Activated T-helper 1 cell treated with anti-CD3 and anti-CD28 coated beads, Interleukin-2, amount 50 U/mL, for 16 hours (primary cell): ENCODE measurements around the gene PDZD8.
"Not testable (repeated sequence)": the region's sequence is repeated elsewhere in the genome, so short reads cannot be mapped to it uniquely, and the experiment has no call there.

Experiments
- DNase-seq, 2 donors: peaks; one replicate each; pipeline ENCODE4 v3.0.0-alpha.2; 2020; ENCODE audit warnings: low read depth in 1 of 2, low spot score in 1 of 2

The PDZD8 gene

DNA sequence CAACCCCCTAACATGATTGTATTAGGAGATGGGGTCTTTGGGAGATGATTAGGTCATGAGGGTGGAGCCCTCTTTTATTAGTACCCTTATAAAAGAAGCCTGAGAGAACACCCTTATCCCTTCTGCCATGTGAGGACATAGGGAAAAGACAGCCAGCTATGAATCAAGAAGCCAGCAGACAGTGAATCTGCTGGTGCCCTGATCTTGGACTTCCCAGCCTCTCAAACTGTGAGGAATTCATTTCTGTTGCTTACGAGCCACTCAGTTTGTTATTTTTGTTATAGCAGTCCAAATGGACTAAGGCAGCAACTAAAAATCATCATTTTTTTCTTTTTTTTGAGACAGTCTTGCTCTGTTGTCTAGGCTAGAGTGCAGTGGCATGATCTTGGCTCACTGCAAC is 74.6 kb downstream of the PDZD8 start:
- DNase-seq = no peak

DNA sequence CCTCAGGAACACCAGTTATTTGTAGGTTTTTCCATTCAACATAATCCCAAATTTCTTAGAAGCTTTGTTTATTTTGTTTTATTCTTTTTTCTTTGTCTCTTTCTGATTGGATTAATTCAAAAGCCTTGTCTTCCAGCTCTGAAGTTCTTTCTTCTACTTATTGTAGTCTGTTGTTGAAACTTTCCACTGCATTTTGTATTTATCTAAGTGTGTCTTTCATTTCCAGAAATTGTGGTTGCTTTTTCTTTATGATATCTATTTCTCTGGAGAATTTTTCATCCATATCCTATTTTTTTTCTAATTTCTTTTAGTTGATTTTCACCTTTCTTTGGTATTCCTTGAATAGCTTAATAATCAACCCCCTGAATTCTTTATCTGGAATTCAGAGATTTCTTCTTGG is 75.8 kb downstream of the PDZD8 start:
- DNase-seq = no peak

DNA sequence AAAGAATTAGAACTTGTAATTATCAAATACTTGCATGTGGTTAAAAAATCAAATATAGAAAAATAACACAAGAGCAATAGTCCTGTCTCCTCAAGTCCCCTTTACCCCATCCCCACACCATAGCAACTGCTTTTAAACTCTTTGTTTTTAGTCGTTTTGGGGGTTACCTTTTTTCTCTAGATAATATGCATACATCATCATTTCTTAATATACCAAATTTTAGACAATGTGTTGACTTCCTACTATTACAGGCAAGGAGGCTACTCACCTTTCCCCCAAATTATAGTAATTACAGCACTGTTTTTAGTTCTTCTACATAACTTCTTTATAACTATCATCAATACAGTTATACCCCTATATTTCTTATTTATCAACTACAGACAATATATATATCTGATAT is 77.0 kb downstream of the PDZD8 start:
- DNase-seq = no peak

DNA sequence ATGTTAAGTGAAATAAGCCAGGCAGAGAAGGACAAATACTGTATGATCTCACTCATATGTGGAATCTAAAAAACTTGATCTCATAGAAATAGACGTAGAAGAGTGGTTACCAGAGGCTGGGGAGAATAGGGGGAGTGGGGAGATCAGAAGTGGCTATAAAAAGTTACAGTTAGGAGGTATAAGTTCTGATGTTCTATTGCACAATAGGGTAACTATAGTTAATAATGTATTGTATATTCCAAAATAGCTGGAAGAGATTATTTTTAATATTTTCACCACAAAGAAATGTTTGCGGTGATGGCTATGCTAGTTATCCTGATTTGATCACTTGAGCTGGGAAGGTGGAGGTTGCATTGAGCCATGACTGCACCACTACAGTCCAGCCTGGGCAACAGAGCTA is 80.5 kb downstream of the PDZD8 start:
- DNase-seq = no peak

DNA sequence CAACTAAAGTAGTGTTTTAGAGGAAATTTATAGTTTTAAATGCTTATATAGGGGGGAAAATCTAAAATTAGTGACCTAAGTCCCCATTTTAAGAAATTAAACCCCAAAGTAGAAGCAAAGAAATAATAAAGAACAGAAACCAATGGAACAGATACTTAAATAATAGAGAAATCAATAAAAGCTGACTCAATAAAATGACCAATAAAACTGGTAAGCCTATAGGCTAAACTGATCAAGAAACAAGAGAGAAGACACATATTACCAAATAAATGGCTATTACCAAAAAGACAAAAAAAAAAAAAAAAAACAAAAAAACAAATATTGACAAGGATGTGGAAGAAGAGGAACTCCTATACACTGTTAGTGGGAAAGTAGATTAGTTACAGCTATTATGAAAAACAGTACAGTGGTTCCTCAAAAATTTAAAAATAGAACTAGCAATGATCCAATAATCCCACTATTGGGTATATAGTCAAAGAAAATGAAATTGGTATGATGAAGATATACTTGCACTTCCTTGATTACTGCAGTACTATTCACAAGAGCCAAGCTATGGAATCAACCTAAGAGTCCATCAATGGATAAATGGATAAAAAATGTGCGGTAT is 81.1 kb downstream of the PDZD8 start:
- no peak for DNase-seq

DNA sequence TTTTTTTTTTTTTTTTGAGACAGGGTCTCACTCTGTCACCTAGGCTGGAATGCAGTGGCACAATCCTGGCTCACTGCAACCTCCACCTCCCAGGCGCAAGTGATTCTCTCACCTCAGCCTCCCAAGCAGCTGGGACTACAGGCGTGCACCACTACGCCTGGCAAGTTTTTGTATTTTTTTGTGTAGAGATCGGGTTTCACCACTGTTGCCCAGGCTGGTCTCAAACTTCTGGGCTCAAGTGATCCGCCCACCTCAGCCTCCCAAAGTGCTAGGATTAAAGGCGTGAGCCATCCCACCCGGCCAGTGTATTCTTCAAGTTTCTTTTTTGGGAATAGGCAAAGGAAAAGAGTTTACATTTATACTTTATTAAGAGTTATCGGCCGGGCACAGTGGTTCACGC is 84.4 kb downstream of the PDZD8 start:
- not testable (repeated sequence) for DNase-seq

DNA sequence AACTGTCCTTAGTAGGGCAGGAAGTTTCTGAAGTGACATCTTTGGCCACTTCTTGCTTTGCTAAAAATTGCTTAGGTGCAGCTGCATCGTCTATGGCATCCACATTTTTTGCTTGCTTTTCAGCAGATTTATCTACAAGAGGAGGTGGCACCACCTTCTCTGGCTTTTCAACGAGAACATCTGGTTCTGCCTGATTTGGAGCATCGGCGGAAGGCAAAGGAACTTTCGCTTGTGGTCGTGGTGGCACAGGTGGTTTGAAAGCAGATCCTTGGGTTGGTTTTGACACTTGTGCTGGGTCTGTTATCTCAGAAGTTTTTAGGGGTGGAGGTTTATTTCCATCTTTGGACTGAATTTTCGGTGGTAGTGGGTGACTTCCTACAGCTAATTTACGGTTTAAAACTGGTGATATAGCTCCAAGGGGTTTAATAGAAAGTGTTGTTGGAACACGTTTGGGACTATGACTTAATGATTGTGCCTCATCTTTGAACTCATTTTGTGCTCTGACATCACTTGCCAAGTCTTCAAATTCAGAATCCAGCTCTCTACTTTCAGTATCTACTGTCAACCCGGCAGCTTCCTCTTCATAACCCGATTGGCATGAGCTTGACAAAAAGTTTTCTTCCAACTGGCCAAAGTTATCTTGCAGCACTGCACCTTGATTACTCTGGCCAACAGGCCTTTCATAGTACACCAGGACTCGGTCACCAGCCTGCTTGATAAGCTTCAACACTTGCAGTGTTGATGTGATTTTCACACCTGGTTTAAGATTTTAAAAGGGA is 90.3 kb downstream of the PDZD8 start:
- DNase-seq = no peak

DNA sequence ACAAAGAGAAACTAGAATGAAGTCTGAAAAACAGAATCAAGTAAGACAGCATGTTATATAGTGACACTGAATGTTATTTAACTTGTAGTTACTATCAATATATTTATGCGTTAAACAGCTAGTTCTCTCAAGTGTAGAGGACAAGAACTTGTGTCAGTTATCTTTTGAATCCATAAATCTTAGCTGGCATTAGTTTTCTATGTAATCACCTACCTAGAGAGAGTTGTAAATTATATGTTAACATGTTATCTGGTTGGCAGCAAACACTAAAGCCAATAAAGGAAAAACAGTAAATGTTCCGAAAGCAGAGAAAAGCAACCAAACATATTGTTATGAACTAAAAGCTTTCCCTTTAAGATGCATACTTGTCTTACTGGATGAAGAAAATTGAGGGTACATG is 97.6 kb downstream of the PDZD8 start:
- DNase-seq = no peak

DNA sequence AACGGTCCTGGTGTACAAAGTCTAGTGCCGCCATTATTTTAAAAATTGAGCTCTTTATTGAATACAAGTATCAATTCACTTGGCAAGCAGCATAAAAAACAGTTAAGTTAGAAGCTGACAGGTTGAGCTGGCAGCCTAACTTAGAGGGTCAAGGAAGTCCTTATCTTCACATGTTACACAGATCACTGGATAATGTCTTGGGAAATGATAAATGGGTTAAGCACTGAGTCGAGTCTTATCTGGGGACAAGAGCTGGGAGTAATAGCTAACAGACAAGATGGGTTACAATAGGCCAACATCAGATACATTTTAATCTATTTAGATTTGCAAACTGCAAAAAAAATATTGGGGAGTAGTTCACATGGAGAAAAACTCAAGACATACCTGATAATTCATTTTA is 100.1 kb downstream of the PDZD8 start:
- no peak for DNase-seq

DNA sequence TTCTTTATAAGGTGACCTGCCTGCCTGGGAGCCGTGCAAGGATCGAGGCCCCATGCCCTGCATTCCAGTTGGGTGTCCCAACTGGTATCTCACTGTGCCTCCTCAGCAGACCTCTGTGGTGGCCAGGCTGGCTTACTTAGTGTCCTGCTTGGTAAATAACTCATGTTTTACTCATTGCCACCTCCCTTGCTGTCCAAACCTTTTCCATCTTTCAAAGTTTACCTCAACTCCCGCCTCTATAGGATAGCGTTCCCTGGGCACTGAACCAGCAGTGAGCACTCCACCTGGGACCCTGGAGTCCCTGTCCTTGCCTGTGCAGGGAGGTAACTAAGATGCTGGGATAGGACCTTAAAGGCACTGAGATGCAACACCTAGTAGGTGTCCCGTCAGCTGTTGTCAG is 100.7 kb downstream of the PDZD8 start:
- DNase-seq = no peak

DNA sequence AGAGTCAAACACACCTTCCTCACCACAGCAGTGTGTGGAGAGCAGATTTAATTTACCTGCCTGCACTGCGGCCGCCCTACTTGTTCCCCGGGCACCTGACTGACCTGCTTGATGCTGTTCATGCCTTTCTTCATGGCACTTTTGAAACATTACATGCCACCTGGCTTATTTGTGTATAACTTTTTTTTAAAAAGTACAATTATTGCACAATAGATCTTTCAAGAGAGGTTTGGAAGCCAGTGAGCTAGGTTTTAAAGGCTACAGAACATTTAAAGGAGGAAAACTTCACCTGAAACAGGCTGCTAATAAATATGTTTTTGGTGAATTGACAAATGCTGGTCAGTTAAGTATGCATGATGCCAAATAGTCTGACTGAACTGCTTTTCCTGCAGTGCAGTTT is 101.3 kb downstream of the PDZD8 start:
- DNase-seq = no peak

DNA sequence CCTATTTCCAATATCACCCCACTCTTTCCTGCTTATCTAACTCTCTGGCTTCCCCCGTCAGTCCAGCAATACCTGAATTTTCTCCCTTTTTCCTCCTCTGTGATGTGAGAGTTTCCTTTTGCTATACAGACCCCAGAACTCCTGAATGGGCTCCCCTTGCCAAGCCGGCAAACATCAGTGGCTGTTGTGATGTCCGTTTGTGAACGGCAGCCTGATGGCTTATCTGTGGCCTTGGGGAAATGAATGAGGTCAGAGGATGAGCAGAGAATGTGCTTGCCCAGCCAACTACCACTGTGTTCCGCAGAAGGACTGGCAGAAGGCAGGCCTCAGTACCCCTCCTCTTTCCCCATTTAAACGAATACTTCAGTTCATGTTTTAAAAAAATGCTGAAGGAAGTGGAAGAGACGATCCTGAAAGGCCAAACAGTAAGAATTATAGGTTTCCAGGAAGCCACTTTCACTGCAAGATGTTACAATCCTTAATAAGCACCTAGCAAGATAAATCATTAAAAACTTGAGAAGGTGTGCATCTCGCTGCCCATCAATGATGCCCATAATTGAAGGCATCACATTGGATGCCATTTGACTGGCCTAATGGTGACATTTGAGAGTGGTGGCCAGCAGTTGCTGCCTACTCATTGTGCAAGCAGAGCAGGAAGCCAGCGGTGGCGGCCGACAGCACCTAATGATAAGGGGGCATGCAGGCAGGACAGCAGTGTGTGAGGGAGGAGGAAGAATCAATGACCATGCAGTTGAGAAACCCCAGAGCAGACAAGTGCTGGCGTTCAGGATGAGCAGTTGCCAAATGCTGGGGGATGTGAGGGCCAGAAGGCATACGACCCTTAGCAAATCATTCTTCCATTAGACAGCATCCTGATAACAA is 102.8 kb downstream of the PDZD8 start:
- no peak for DNase-seq

DNA sequence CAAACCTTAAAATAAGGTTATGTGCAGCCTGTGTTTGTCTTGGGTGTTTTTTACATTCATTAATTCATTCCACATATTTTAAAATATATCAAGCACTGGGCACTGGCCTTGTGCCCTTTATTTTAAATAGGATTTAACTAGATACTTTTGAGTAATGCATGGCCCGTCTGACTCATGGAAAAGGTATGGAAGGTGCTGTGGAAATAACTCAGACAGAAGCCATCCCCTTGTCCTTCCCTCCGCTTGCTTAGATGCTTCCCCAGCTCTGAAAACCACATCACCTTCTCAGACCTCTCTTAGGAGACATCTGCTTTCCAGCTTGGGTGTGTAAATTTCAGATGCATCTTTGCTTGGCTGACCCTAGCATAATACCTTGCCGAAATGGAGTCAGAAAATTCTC is 103.8 kb downstream of the PDZD8 start:
- DNase-seq = no peak

DNA sequence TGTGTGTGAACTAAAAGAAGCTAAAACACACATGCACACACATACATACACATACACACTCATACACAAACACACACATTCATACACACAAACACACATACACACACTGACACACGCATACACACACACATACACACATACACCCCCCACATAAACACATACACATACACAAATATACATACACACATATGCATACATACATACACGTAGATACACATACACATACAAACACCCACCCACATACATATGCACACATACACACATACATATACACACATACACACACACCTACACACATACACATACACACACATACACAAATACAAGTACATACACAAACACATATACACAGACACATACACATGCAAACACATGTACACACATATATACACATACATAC is 106.3 kb downstream of the PDZD8 start:
- DNase-seq = no peak

DNA sequence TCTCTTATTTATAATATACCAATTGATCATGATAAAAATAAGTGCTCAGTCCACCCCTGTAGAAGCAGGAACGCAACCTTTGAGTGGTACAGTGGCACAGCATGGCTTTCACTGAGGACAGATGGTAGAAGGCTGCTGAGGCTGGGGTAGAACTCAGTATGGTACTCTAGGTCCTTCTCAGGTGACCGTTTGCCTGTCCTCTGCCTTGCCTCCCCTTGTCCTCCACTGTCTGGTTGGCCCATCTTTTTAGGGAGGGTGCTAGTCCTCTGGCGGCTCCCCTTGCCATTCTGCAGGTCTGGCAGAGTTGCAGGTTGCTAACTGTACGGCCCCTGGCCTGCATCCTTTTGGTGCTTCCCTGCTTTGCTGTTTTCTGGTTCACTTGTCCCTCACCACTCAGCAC is 107.0 kb downstream of the PDZD8 start:
- no peak for DNase-seq

DNA sequence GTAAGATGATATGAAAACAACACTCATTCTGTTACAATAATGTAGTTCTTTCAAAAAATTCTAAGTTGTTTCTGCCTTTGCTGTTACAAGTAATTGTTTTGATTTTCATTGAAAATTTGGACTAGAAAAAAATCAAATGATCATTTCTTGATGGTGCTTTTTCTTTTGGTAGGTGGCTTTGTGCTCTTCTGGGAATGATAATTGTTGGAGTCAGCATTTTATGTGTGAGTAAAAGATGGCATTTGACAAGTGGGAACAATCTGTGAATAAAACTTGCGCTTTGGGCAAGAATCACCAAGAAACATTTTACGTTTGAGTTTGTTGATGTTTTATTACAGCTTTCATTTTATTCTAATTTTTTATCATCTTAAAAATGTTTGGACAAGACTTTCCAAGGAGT is 108.4 kb downstream of the PDZD8 start:
- DNase-seq = no peak

DNA sequence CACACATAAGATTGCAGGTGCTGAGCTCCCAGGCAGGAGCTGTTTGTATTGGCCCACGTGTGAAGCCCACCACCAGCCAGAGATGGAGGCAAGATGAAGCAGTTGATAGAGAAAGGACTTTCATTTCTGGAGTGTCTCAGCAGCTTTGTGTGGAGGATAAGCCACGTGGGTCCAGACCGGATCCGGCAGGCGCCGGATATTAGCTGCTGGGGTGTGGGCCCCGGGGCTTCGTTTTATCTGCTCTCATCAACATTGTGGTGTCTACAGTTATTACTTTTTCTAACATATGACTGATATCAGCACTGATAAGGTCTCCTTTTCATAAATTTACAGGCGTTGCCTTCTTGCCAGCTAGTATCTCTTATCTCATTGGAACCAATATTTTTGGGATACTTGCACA is 108.8 kb downstream of the PDZD8 start:
- no peak for DNase-seq

DNA sequence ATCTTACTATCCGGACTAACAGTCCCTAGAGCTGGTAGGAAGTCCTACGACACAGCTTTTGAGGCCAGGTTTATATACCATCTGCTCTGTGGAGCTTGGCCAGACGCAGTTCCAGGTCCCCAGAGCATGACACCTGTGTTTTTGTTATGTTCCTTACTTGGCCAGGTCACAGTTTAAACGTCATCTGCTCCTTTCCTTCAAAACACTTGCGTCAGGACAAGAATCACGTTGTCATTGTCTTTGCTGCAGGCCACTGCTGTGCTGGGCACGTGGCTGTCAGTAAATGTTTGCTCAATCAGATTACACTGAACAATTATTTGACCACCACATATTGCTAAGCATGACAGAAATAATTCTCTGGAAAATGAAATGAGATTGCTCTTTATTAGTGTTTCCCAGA is 110.5 kb downstream of the PDZD8 start:
- no peak for DNase-seq

DNA sequence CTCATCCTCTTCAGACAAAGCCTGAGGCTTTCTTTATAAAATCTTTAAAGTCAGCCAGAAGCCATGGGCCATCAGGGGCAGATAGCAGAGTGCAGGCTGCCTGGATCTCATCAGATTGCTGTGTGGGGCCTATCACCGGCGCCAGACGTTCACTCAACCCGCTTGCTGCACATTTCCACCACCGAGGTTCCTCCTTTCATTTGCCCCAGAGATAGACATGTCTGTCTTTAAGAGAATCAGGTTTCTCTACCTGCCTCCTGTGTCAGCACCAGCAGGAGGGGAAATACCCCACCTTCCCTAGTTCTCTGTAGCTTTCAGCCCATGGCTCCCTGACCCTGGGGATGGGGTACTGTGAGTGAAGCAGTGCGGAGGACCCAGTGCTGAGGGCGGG is 112.3 kb downstream of the PDZD8 start:
- DNase-seq = no peak

DNA sequence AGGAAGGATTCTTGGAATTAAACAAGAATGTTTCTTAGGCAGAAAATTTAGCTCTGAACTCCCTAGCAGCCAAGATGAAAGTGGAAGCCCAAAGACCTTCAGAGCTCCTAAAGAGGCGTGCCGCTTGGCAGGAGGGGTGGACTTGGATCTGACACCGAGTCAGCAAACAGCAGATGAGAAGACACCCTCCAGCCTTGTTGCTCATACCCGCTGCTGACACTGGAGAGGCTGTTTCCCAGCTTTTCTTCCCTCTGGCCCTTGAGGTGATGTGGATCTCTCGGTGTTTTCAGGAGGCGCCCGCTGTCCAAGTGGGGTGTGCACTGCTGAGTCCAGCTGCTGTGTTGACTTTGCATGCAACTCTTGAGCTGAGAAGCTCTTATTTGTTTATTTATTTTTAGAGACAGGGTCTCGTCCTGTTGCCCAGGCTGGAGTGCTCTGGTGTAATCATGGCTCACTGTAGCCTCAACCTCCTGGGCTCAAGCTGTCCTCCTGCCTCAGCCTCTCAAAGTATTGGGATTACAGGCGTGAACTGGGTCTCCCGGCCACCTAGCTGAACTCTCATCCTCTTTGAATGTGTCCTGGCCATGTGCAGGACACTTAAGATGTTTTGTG is 112.8 kb downstream of the PDZD8 start:
- no peak for DNase-seq

DNA sequence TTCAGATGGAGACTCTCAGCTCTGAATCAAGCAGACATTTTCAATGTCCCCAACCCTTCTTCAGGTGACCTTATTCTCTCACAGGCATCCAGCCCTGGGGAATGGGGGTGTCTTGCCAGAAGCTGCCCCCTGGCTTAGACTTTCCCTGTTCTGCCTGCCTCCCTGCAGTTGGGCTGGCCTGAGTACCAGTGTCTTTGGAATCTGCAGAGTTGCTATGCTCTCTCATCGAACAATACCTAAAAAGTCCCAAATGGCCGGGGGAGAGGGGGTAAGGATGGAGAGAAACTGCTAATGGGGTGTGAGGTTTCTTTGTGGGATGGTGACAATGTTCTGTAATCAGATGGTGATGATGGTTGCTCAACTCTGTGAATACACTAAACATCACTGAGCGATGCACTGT is 113.7 kb downstream of the PDZD8 start:
- no peak for DNase-seq

DNA sequence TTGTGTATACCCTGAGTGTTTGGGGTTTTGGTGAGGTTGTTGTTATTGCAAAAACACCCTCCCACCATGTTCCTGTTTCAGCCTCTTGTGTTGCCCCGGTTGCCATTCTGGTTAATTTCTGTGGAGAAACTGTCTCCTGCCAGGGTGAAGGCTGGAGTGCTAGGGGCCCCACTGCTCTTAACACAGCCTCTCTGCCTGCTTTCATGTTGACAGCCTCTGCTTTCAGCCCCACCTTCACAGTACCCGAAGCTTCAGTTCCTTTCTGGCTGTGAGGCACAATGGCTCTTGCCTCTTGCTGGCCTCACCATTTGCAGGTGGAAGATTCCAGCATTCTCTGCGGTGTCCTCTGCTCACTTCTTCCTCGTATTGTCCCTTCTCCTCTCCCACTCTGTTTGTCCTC is 115.2 kb downstream of the PDZD8 start:
- no peak for DNase-seq
